Naive thymus-derived CD8-positive, alpha-beta T cell (primary cell): ENCODE data around the gene GOLGA6L10. TPM values are rescaled to one million over a fixed set of nuclear protein-coding genes. Genes with fewer than 3 reads are reported as not detected.
A peak's percentile ranks its signal among the peaks of the same experiment; 100 is the strongest.
"Not testable (repeated sequence)": the region's sequence is repeated elsewhere in the genome, so short reads cannot be mapped to it uniquely, and the experiment has no call there.

Experiments
- ATAC-seq, 2 donors: fragments of 150-1000 bp; cut with Tn5 transposase in 1 of 2; sonication (Bioruptor Pico), chemical (Tn5 transposase) in 1 of 2; 1 replicate in 1 of 2; 2 replicates in 1 of 2; pipeline ENCODE4 v1.10.0; 2021; ENCODE audit warnings: mild to moderate bottlenecking in 2 of 2, moderate library complexity in 2 of 2
- POLR2A ChIA-PET: fragments of 350-600 bp; sonication (Branson Sonifier 250); formaldehyde crosslinking; loops from one replicate; lab custom pipeline; 2021; ENCODE audit warnings: antibody characterized with exemption; lab: Charles Lee
- DNase-seq, 10 donors: peaks; one replicate each; pipeline versions ENCODE4 v3.0.0 to v3.0.0-alpha.2; 2020 to 2022
- H3K27ac Mint-ChIP-seq, 10 donors: one replicate each; pipeline ENCODE4 v1.8.0; 2020 to 2022; ENCODE audit warnings: mild to moderate bottlenecking in 10 of 10, mixed read lengths in 10 of 10, moderate library complexity in 4 of 10, inconsistent platforms in 1 of 10
- H3K27me3 Mint-ChIP-seq, 5 donors: one replicate each; pipeline ENCODE4 v1.8.0; 2021 to 2022; ENCODE audit warnings: mixed read lengths in 5 of 5
- H3K36me3 Mint-ChIP-seq, 3 donors: one replicate each; pipeline ENCODE4 v1.8.0; 2020 to 2022; ENCODE audit warnings: mixed read lengths in 3 of 3, mild to moderate bottlenecking in 2 of 3, inconsistent platforms in 1 of 3
- H3K4me1 Mint-ChIP-seq, 4 donors: one replicate each; pipeline ENCODE4 v1.8.0; 2021 to 2022; ENCODE audit warnings: mixed read lengths in 4 of 4
- H3K4me3 Mint-ChIP-seq, 10 donors: one replicate each; pipeline ENCODE4 v1.8.0; 2020 to 2022; ENCODE audit warnings: mild to moderate bottlenecking in 10 of 10, mixed read lengths in 10 of 10, moderate library complexity in 6 of 10, inconsistent platforms in 1 of 10
- H3K9me3 Mint-ChIP-seq, 9 donors: one replicate each; pipeline ENCODE4 v1.8.0; 2020 to 2022; ENCODE audit warnings: mixed read lengths in 9 of 9, mild to moderate bottlenecking in 3 of 9, inconsistent platforms in 1 of 9, moderate library complexity in 1 of 9
- polyA plus RNA-seq, 3 donors: library from polyadenylated mRNA; unstranded; fragments of 300-500 nt; fragmentation: Illumina TruSeq; gene quantifications; one replicate each; pipeline ENCODE4 v1.2.3, GENCODE V29; 2021
- total RNA-seq, 8 experiments: library from RNA in 2 of 8; stranded (reverse) in 2 of 8; gene quantifications; one replicate each; pipeline ENCODE4 v1.2.3 and lab custom pipeline; 2021 to 2026

The GOLGA6L10 gene
- total and polyA plus RNA-seq, 5 experiments from 2014 or later = 0.05 to 4.7 (median 2.1) TPM; not detected in 1

DNA sequence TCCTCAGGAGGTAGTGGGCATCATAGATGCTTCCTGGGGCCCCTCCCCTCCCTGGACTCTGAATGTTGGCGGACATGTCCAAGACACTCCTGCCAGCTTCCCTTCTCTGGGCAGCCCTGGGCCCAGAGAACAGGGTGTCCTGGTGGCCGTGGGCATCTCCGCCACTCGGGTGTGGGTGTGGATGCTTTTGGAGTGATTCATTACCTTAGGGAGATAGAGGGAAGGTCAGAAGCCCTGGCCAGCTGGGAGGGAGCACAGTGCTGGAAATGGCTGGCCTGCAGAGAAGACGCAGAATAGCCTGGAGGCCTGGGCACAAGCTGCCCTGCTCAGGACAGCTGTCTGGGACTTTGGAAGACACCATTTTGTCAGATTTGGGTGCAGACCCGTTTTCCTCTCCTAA is 48.9 kb downstream of the GOLGA6L10 start:
- POLR2A ChIA-PET, H3K9me3 Mint-ChIP-seq, H3K36me3 Mint-ChIP-seq, H3K27me3 Mint-ChIP-seq, DNase-seq, ATAC-seq, H3K4me3 Mint-ChIP-seq: not testable (repeated sequence)
- H3K27ac Mint-ChIP-seq = peak overlapping the region in 3 of 10 donors; percentile 11 to 66 (median 37)
- H3K4me1 Mint-ChIP-seq = peaks cover 9 to 22% (median 14%) of the 10 kb centered on the region in 4 donors

DNA sequence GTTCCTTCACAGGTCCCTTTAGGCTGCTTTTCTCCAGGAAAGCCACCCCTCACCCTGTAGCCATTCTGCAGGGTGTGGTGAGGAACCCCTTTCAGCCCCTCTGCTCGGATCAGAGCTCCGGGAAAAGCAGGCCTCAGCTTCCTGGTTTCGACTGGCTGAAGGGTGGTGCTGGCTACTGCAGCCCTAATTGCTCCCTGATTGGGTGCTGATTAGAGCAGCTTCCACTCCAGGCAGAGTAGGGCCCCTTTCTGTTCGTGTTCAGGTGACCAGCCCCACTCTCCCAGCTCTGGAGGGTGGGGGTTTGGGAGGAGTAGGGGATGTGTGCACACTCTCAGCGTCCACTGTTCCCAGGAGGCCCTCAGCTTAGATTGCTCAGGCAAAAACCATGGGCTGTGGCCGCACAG is 49.8 kb downstream of the GOLGA6L10 start:
- not testable (repeated sequence) for H3K36me3 Mint-ChIP-seq

DNA sequence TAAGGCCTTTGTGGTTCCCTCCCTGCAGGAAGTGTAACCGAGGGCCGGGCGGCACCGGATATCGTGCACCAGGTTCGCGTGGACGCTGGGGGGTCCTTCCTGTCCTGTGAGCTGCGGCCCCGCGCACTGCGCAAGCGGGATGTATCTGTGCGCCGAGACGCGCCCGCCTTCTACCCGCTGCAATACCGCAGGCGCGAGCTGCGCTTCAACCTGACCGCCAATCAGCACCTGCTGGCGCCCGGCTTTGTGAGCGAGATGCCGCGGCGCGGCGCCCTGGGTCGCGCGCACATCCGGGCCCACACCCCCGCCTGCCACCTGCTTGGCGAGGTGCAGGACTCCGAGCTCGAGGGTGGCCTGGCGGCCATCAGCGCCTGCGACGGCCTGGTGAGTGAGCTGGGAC is 50.8 kb downstream of the GOLGA6L10 start:
- no peaks in the 10 kb centered on the region for H3K27me3 Mint-ChIP-seq
- peak overlapping the region; percentile 26 to 72 (median 60) for H3K4me3 Mint-ChIP-seq
- H3K36me3 Mint-ChIP-seq = no peaks in the 10 kb centered on the region
- peak overlapping the region in 9 of 10 donors; percentile 29 to 92 (median 82) for H3K27ac Mint-ChIP-seq
- H3K4me1 Mint-ChIP-seq = peaks cover 8 to 22% (median 13%) of the 10 kb centered on the region in 4 donors
- peak; percentile 96 to 98 for ATAC-seq
- POLR2A ChIA-PET = interaction anchor here (0.8 to 2.5 kb wide), 3 partner anchors 11 to 36 kb away, joined by 3 to 11 read pairs (median 5); partner anchors contain the start of genes EFL1 and SAXO2
- H3K9me3 Mint-ChIP-seq = no peaks in the 10 kb centered on the region
- DNase-seq = peak; percentile 38 to 83 (median 62)

More for the DNA sequence above, 49.8 kb downstream of the GOLGA6L10 start:
- H3K4me3 Mint-ChIP-seq, DNase-seq, H3K27ac Mint-ChIP-seq, H3K9me3 Mint-ChIP-seq, ATAC-seq, H3K27me3 Mint-ChIP-seq: not testable (repeated sequence)
- peaks cover 8 to 22% (median 14%) of the 10 kb centered on the region in 4 donors for H3K4me1 Mint-ChIP-seq
- POLR2A ChIA-PET = interaction anchor here (0.6 to 2.5 kb wide), 3 partner anchors 12 to 251 kb away, joined by 3 to 11 read pairs (median 3); no protein-coding TSS in a partner anchor

- POLR2A ChIA-PET = interaction anchor here (1.1 to 2.5 kb wide), 2 partner anchors 11 kb away, joined by 5 to 11 read pairs; no protein-coding TSS in a partner anchor
- Mint-ChIP-seq H3K27ac (peak overlapping the region; percentile 29 to 92 (median 80)), H3K4me3 (peak overlapping the region; percentile 22 to 73 (median 62)), H3K36me3 (no peaks in the 10 kb centered on the region), H3K4me1 (peaks cover 6 to 22% (median 13%) of the 10 kb centered on the region in 4 donors), H3K27me3 (no peaks in the 10 kb centered on the region), H3K9me3 (no peaks in the 10 kb centered on the region)
- DNase-seq (peak in 1 of 10 donors; percentile 57), ATAC-seq (no peak)
These were observed 51.2 kb downstream of the GOLGA6L10 start for GRCh38 chr15:82298032-82298431.

DNA sequence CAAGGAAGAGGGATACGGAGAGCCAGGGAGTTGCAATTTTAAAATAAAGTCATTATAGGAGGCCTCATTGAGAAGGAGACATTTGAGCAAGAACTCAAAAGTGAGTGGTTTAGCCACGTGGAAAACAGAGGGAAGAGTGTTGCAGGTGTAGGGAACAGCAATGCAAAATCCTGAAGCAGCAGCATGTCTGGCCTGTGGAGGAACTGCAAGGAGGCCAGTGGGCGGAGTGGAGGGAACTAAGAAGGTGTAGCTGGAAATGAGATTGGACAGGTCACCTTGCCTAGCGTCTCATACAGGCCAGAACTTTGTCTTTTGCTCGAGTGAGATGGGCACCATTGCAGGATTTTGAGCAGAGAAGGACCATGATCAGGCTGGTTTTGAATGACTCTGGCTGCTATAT is 51.7 kb downstream of the GOLGA6L10 start:
- Mint-ChIP-seq H3K27ac (peak overlapping the region; percentile 29 to 92 (median 80)), H3K9me3 (no peaks in the 10 kb centered on the region), H3K4me1 (peaks cover 6 to 22% (median 13%) of the 10 kb centered on the region in 4 donors), H3K36me3 (no peaks in the 10 kb centered on the region), H3K27me3 (no peaks in the 10 kb centered on the region), H3K4me3 (peak overlapping the region in 8 of 10 donors; percentile 16 to 72 (median 56))
- POLR2A ChIA-PET = interaction anchor here (2.5 kb wide), 1 partner anchor 10 kb away, joined by 11 read pairs; no protein-coding TSS in a partner anchor
- DNase-seq (no peak), ATAC-seq (no peak)

DNA sequence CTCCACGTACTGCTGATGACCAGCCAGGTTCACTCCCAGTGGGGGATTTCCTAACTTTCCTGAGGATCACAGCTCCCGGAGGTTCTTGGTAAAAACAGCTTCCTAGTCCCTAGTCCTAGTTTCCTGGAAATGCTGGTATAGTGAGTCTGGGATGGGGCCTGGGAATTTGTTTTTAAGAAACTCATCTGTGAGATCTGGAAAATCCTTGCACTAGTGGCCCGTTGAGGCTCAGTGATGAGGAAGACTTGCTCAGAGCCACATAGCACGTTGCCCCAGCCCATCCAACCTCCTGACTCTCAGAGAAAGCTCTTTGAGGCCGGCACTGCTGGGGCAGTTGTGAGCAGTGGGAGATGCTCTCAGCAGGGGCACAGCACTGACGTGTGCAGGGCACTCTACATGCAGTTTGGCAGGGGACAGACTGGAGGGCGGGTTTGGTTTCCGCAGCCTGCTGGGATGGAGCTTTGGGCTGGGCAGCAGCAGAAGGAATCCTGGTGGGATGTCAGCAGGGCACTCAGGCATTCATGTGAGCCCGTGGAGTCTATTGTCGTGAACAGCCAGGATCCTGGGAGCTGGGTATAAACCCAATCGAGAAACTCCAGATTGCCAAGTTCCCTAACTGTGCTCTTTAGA is 55.1 kb downstream of the GOLGA6L10 start:
- Mint-ChIP-seq H3K27me3 (no peaks in the 10 kb centered on the region), H3K9me3 (peaks cover 2 to 16% (median 9%) of the 10 kb centered on the region in 9 donors), H3K4me3 (no peak overlapping the region), H3K4me1 (peaks cover 9 to 27% (median 17%) of the 10 kb centered on the region in 4 donors), H3K27ac (peak overlapping the region in 2 of 10 donors; percentile 37 to 51), H3K36me3 (peaks cover 0 to 10% (median 8%) of the 10 kb centered on the region in 3 donors)
- POLR2A ChIA-PET = no interaction called here
- DNase-seq (no peak), ATAC-seq (no peak)

GRCh38 chr15:82292271-82292670 is 57.0 kb downstream of the GOLGA6L10 start:
- peaks cover 0 to 16% (median 10%) of the 10 kb centered on the region in 3 donors for H3K36me3 Mint-ChIP-seq
- peak overlapping the region in 2 of 10 donors; percentile 5 to 11 for H3K27ac Mint-ChIP-seq
- ATAC-seq = no peak
- no peak for DNase-seq
- POLR2A ChIA-PET = no interaction called here
- H3K4me1 Mint-ChIP-seq = peaks cover 9 to 17% (median 13%) of the 10 kb centered on the region in 4 donors
- peaks cover 7 to 25% (median 17%) of the 10 kb centered on the region in 9 donors for H3K9me3 Mint-ChIP-seq
- no peak overlapping the region for H3K4me3 Mint-ChIP-seq
- H3K27me3 Mint-ChIP-seq = no peaks in the 10 kb centered on the region

Other genes starting within 250 kb of the GOLGA6L10 start
- gene EFL1, start 86.7 kb downstream of the GOLGA6L10 start, total RNA-seq = 10 to 100 TPM; 20.5 to 22.6 TPM
- gene EFL1, start 86.7 kb downstream of the GOLGA6L10 start, polyA plus RNA-seq = 10 to 100 TPM; 10.5 to 15.9 (median 13.9) TPM
- 1 to 10 TPM; 3.9 to 5.1 TPM for gene SAXO2, start 86.7 kb downstream of the GOLGA6L10 start, total RNA-seq
- gene SAXO2, start 86.7 kb downstream of the GOLGA6L10 start, polyA plus RNA-seq = 1 to 10 TPM in 2 of 3 donors, not detected in 1; 2.1 TPM
- 1 to 10 TPM; 7.4 TPM for gene GOLGA6L9, start 80.3 kb upstream of the GOLGA6L10 start, total RNA-seq
- under 1 TPM; 0.47 to 0.75 (median 0.61) TPM for gene GOLGA6L9, start 80.3 kb upstream of the GOLGA6L10 start, polyA plus RNA-seq
- 1,000 to 10,000 TPM; 2,010 to 2,058 TPM for gene RPS17, start 191.0 kb upstream of the GOLGA6L10 start, total RNA-seq
- gene RPS17, start 191.0 kb upstream of the GOLGA6L10 start, polyA plus RNA-seq = 1,000 to 10,000 TPM; 1,585 to 2,201 (median 1,988) TPM